Epithelial cell of proximal tubule (primary cell): ENCODE data around the gene HELZ. TPM values are rescaled to one million over a fixed set of nuclear protein-coding genes. Genes with fewer than 3 reads are reported as not detected.

ENCODE experiments used
- DNase-seq: peaks from one replicate; pipeline ENCODE4 v3.0.0-alpha.2; 2011; ENCODE audit warnings: low read depth
- H3K4me3 ChIP-seq: 2 replicates; pipeline ENCODE4 v1.5.1; 2011; ENCODE audit warnings: low read depth, mild to moderate bottlenecking, low read length
- total RNA-seq: library from RNA; depleted of rRNA; stranded (reverse); fragments of >200 nt; gene quantifications from 2 replicates; pipeline ENCODE4 v1.2.3, GENCODE V29; 2015
- TF ChIP-seq, protein P1 (sequence below): conservative IDR thresholded peaks from 2 replicates; pipeline ENCODE4 v1.5.1; 2012; ENCODE audit warnings: low read depth, mild to moderate bottlenecking, low read length

HELZ gene
- total RNA-seq, 1 donor from 2014 or later: 31.1 TPM

DNA sequence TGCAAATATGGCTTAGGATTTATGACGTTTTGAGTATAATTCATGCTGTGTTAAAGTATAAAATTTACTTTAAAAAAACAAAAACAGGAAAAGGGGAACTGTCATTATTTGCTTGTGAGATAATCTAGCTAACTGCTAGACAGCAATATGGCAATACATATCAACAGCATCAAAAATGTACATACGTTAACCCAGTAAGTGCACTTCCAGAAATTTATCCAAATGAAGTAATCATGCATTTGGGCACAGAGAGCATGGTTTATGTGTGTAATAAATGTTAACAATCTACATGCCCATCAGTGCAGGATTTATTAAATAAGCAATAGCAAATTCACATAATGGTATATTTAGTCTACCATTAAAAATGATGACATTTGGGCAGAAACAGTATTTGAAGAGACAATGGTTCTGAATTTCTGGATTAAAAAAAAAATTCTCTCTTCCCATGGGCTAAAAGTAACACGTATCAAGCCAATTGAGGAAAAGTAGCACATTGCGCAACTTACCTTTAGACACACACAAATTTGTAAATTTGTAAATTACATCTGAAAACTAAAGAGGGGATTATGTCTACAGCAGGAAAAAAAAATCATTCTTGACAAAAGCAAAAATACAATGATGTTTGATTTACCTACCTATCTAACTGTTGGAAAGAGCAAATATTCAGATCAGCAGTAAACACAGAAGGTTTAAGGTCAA, 120.4 kb downstream of the HELZ start:
- H3K4me3 ChIP-seq: no peak overlapping the region
- DNase-seq: no peak

DNA sequence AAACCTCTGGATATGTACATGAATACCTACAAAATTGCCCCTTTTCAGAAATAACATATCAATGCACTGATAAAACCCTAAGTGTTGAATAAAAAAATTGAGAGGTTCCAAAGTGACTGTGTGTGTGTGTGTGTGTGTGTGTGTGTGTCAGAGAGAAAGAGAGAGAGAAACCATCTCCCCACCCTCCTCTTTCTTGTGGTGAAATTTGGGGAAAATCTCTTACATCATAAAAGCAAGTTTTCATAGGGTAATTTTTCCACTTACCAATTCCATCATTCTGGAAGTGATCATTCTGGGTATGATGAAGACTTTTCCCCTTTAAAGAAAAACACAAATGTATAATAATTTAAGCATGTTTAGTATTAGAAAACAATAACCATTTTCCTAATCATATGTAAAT, 121.3 kb downstream of the HELZ start:
- TF ChIP-seq, protein P1, sequence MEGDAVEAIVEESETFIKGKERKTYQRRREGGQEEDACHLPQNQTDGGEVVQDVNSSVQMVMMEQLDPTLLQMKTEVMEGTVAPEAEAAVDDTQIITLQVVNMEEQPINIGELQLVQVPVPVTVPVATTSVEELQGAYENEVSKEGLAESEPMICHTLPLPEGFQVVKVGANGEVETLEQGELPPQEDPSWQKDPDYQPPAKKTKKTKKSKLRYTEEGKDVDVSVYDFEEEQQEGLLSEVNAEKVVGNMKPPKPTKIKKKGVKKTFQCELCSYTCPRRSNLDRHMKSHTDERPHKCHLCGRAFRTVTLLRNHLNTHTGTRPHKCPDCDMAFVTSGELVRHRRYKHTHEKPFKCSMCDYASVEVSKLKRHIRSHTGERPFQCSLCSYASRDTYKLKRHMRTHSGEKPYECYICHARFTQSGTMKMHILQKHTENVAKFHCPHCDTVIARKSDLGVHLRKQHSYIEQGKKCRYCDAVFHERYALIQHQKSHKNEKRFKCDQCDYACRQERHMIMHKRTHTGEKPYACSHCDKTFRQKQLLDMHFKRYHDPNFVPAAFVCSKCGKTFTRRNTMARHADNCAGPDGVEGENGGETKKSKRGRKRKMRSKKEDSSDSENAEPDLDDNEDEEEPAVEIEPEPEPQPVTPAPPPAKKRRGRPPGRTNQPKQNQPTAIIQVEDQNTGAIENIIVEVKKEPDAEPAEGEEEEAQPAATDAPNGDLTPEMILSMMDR: no peak
- no peak for DNase-seq
- no peak overlapping the region for H3K4me3 ChIP-seq

More for the DNA sequence above, 120.4 kb downstream of the HELZ start:
- TF ChIP-seq, protein P1: no peak

- DNase-seq: no peak
- H3K4me3 ChIP-seq: no peak overlapping the region
- TF ChIP-seq, protein P1: no peak
Observed at GRCh38 chr17:67121316-67121891, 123.6 kb downstream of the HELZ start.

DNA sequence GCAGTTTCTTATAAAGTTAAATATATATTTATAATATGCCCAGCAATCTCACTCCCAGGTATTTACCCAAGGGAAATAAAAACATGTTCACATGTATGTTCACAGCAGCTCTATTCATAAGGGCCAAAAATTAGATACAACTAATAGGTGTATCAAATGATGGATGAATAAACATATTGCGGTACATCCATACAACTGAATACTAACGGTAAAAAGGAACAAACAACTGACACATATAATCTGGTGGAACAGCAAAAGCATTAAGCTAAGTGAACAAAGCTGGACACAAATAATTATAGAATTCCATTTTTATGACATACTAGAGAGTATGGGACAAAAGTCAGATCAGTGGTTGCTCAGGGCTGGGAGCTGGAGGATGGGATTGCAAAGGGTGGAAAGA, 125.9 kb downstream of the HELZ start:
- TF ChIP-seq, protein P1: no peak
- no peak for DNase-seq
- no peak overlapping the region for H3K4me3 ChIP-seq

- H3K4me3 ChIP-seq: no peak overlapping the region
- TF ChIP-seq, protein P1: no peak
- no peak for DNase-seq
Observed at GRCh38 chr17:67116045-67116575, 128.9 kb downstream of the HELZ start.

DNA sequence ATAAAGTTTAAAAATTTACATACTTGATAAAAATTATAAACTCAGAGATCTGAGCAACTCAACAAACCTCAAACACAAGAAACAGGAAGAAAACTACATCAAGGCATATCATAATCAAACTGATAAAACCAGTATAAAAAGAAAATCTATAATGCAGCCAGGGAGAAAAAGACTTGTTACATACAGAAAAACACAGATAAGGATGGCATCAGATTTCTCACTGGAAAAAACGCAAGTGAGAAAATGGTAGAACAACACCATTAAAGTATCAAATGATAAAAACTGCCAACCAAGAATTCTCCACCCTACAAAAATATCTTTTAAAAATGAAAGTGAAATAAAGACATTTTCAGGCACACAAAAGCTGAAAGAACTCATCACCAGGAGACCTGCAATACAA, 129.6 kb downstream of the HELZ start:
- no peak for DNase-seq
- TF ChIP-seq, protein P1: no peak
- no peak overlapping the region for H3K4me3 ChIP-seq
